NCI-H187 (cell line): ENCODE results near the gene ITPRIPL1.
"Not testable (repeated sequence)": the region's sequence is repeated elsewhere in the genome, so short reads cannot be mapped to it uniquely, and the experiment has no call there.

Source experiments
- DNase-seq, 2 experiments: peaks; one replicate each; lab custom pipeline; 2025; lab: John Stamatoyannopoulos, UW

The ITPRIPL1 gene, protein sequence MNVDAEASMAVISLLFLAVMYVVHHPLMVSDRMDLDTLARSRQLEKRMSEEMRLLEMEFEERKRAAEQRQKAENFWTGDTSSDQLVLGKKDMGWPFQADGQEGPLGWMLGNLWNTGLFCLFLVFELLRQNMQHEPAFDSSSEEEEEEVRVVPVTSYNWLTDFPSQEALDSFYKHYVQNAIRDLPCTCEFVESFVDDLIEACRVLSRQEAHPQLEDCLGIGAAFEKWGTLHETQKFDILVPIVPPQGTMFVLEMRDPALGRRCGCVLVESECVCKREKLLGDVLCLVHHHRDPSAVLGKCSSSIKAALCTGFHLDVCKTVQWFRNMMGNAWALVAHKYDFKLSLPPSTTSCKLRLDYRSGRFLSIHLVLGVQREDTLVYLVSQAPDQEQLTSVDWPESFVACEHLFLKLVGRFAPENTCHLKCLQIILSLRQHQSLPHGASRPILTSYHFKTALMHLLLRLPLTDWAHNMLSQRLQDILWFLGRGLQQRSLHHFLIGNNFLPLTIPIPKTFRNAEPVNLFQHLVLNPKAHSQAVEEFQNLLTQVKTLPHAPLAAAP

GRCh38 chr2:96325041-96325883 is at the start of gene ITPRIPL1:
Gene ITPRIPL1, plus strand, starts transcription at chr2:96325317. Its CDS starts 523 bp downstream, at chr2:96325840.
- DNase-seq: no peak

GRCh38 chr2:96276787-96277499 is 48.2 kb upstream of the ITPRIPL1 start:
- DNase-seq: no peak

DNA sequence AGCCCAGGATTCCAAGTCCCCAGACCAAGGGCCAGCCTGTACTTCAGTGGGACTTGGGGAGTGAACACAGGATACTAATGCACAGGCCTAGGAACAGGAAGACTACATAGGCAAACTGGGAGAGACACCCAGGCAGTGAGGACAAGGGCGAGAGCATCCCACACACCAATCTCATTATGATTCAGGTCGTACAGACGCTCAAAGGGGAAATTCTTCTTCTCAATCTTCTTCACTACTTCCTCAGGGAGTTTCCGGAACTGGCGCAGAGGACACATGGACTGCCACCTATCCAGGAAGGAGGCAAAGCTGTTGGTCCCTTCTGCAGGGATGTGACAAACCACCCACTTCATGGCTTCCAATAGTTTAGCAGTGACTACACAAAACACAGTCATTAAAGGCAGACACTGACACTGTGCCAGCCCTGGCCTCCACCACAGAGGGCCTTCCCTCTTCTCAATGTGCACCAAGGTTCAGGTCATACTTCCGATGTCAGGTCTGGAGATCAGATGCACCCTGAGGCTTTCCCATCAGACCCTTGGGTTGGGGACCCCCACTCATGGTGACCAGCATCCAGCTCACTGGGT is 37.8 kb upstream of the ITPRIPL1 start:
- DNase-seq: no peak

- no peak for DNase-seq
These were observed 33.4 kb upstream of the ITPRIPL1 start for GRCh38 chr2:96291751-96292150.

DNA sequence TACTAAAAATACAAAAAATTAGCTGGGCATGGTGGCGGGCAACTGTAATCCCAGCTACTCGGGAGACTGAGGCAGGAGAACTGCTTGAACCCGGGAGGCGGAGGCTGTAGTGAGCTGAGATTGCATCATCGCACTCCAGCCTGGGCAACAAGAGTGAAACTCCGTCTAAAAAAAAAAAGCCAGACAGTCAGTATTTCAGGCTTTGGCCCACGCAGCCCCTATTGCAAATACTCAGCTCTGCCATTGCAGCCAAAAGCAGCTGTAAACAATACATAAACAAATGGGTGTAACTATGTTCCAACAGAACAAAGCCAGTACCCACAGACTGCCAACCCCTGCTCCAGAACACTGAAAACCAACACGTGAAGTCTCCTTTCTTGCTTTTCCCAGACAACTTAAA is 30.8 kb upstream of the ITPRIPL1 start:
- not testable (repeated sequence) for DNase-seq

DNA sequence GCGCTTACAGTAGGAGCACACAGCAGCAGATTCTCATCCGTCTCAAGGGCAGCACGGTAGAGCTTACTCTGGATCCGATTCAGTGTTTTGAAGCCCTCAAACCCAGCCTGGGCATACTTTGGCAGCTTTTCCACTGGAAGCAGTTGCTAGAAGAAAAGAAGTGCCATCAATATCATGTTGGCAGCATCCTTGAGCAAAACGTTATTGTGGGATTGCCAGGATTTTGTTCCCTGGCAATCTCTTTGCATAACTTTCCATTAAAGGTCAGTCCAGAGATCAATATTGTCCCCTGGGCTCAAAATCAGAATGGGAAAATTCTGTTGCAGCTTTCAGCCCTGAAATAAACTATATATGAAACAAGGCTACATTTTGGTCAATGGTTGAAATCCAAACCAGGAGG is 28.2 kb upstream of the ITPRIPL1 start:
- DNase-seq: no peak

DNA sequence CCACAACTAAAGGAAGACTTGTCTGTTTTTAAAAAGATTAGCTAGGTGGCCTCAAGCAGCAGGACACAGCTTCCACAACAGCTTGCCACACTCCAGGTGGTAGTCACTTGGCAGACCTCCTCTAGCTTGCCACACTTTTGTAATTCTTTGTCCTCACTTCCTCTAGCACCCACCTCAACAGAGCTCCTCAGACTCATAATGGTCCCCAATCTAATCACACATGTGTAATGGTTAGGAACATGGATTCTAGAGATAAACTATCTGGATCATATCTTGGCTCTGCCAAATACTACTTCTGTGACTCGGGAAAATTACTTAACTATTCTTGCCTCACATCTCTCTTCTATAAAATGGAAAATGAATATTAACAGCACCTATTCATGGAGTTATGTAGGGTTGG is 23.3 kb upstream of the ITPRIPL1 start:
- DNase-seq: no peak

- DNase-seq: no peak
These were observed 20.5 kb upstream of the ITPRIPL1 start for GRCh38 chr2:96304606-96305005.

GRCh38 chr2:96305091-96305978 is 19.8 kb upstream of the ITPRIPL1 start, which contains the start of gene SNRNP200:
Gene SNRNP200, minus strand, starts transcription at chr2:96305546. Its CDS starts 109 bp downstream, at chr2:96305437.
- DNase-seq: peak; percentile 75 to 77

GRCh38 chr2:96305979-96306308 is 19.2 kb upstream of the ITPRIPL1 start:
- no peak for DNase-seq

DNA sequence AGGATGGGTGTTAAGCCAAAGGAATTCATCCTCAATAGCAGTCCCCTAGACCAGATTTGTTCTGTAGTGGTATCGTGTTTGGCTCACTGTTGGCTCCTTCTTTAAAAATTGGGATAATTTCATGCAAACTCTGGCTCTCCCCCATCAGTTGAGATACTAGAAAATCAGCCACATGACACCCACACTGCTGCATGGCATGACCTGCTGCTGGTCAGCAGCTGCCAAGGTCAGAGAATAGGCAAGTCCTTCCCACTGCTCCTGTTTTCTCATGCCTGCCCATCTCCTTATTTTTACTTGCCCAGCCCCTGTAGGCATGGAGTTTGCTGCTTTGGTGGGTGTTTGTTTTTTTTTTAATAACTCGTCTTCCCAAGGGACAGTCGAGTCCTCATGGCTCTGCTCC is 18.7 kb upstream of the ITPRIPL1 start:
- DNase-seq: no peak

DNA sequence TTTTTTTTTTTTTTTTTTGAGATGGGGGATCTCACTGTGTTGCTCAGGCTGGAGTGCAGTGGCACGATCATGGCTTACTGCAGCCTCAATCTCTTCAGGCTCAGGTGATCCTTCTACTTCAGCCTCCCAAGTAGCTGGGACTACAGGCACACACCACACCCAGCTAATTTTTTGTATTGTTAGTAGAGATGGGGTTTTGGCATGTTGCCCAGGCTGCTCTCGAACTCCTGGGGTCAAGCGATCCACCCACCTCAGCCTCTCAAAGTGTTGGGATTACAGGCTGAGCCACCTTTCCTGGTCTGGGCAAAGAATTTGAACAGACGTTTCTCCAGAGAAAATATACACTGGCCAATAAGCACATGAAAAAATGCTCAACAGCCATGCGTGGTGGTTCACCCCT is 16.9 kb upstream of the ITPRIPL1 start:
- DNase-seq: peak in 1 of 2 experiments; percentile 5

DNA sequence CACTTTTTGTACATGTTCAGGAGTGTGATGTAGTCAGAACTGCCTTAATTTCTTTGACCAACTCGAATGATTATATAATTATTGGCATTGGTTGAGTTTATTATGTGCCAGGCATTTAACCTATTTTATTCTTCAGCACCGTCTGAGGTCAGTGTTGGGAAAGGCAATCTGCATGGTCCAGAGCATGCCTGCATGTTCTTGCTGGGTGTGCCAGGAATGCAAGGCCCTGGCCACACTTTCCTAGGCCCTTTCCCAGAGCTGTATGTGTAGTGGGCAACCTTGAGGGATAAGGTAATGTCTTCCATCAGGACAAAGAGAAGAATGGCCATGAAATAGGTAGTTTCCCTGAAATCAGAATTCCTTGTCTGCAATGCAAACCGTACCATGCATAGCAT is 10.1 kb upstream of the ITPRIPL1 start:
- DNase-seq: no peak

GRCh38 chr2:96315400-96316071 is 9.6 kb upstream of the ITPRIPL1 start:
- no peak for DNase-seq

- DNase-seq: no peak
These were observed 8.1 kb upstream of the ITPRIPL1 start for GRCh38 chr2:96316999-96317398.

DNA sequence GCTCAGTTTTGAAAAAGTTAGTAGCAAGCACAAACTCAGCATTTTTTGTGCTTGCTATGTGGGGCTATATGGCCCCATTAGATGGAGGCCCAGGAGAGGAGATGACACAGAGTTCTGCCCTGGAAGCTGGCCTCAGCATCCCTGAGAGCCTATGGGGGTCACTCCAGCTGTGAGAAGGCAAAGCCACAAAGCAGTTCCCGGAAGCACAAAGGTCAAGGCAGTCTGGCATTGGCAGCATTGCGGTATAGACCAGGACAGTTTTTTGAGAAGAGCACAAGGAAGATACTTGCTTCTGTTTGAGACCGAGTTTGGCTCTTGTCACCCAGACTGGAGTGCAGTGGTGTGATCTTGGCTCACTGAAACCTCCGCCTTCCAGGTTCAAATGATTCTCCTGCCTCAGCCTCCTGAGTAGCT is 7.5 kb upstream of the ITPRIPL1 start:
- no peak for DNase-seq

- no peak for DNase-seq
These were observed 6.4 kb upstream of the ITPRIPL1 start for GRCh38 chr2:96318723-96319122.

DNA sequence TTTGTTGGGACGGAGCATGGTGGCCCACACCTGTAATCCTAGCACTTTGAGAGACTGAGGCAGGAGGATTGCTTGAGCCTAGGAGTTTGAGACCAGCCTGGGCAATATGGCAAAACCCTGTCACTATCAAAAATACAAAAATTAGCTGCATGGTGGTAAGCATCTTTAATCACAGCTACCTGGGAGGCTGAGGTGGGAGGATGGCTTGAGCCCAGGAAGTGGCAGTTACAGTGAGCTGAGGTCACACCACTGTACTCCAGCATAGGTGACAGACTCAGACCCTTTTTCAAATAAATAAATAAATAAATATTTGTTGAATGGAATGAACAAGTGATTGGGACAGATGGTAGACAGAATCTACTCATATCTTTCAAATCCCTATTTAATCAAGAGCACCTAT is 5.7 kb upstream of the ITPRIPL1 start:
- DNase-seq: no peak

DNA sequence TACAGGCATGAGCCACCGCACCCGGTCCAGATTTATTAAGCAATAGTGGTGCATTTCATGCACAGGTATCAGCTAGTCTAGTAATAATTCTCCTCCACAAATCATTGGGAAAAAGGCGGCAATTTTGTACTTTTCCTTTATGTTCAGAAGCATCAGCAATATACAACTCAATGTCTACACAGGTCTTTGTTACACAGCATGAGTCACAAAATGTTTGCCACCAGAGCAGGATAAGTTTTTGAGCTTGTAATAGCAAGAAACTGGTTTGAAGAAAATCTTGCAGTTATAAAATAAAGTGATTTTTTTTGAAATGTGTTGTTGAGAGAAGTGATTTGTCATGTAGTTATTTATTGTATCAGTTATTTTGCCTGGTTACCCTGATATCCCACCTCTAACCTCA is 4.8 kb upstream of the ITPRIPL1 start:
- DNase-seq: no peak
